RPMI8226 (cell line): ENCODE data around the gene SLC4A2.
A peak's percentile ranks its signal among the peaks of the same experiment; 100 is the strongest.

Source experiments
- DNase-seq: peaks from one replicate; pipeline ENCODE4 v3.0.0-alpha.2; 2015

SLC4A2 gene

DNA sequence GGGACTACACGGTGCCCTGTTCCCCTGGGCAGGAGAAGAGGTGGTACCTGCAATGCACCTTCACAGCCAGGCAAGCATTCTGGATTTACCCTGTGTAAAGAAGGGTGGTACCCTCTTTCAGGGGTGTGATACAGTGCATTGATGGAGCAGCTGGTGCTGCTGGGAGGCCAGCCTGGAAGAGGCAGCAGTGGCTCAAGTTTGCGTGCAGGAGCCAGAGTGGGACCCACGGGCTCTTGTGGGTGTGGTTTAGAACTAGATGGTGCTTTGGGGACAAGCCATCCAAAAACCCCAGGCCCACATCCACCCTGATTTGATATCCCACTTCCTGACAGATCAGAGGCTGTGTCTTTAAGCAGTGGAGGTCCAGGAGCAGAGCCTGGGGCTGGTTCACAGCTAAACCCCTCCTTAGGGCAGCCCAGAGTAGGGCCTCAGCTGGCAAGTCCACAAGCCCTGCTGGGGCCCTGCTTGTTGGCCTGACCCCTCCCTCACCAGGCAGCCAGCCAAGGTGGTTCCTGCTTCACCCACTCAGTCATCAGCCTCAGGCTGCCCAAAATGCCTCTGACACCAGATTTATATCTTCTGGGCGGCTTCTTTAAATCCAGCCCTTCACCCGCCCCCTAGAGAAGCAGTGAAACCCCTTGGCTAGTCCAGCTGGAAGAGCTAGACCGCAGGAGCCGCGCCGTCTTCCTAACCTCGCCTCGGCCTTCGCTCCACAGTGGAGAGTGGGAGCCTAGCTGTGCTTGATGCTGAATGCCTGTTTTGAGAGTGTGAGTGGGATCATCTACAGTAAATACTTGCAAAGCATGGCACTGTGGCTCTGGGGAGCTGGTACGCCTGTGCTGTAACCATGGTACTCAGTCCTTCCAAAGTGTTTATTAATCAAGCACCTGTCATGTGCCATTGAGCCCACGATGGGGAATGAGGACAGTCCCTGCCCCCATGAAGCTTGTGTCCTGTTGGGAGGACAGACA, 12.5 kb upstream of the SLC4A2 start:
- DNase-seq, result peak; percentile 54

GRCh38 chr7:151047976-151048815, 11.2 kb upstream of the SLC4A2 start, which contains the start of gene ASIC3:
Gene ASIC3 (plus strand): TSS chr7:151048531. CDS start chr7:151048886, 355 bp downstream.
- DNase-seq, result no peak

DNA sequence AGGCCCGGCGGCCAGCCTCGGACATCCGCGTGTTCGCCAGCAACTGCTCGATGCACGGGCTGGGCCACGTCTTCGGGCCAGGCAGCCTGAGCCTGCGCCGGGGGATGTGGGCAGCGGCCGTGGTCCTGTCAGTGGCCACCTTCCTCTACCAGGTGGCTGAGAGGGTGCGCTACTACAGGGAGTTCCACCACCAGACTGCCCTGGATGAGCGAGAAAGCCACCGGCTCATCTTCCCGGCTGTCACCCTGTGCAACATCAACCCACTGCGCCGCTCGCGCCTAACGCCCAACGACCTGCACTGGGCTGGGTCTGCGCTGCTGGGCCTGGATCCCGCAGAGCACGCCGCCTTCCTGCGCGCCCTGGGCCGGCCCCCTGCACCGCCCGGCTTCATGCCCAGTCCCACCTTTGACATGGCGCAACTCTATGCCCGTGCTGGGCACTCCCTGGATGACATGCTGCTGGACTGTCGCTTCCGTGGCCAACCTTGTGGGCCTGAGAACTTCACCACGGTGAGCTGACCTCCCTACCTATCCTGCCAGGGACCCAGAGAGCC, 10.4 kb upstream of the SLC4A2 start:
- no peak for DNase-seq

DNA sequence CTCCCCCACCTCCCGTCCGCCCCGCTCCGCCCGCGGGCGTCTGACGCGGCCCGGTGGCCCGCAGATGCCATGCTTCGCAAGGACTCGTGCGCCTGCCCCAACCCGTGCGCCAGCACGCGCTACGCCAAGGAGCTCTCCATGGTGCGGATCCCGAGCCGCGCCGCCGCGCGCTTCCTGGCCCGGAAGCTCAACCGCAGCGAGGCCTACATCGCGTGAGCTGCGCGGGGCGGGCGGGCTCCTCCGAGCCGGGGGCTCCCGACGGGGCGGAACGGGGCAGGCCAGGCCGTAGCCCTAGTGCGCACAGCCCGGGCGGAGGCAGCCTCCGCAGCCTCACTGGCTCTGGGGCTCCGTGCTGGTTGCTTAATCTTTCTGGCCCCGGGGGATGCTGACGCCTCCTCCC, 8.3 kb upstream of the SLC4A2 start:
- DNase-seq, result no peak

- no peak for DNase-seq
These were observed 6.3 kb upstream of the SLC4A2 start for GRCh38 chr7:151053096-151053495.

DNA sequence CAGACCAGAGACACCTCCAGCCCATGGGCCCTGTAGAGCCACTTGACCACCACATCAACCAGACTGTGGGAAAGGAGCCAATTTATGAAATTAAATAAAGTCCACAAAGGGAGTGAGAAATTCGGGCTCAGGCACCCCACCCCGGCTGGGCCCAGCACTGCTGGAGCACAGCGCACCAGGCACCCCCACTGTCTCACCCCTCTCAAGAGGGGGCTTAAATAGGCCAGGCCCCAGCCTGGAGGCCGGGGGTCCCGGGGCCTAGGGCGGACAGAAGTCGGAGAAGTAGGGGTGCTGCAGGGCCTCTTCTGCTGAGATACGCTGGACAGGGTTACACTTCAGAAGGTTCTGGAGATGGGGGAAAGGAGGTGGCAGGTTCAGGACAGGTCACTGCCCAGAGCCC, 5.6 kb upstream of the SLC4A2 start:
- DNase-seq, result no peak

DNA sequence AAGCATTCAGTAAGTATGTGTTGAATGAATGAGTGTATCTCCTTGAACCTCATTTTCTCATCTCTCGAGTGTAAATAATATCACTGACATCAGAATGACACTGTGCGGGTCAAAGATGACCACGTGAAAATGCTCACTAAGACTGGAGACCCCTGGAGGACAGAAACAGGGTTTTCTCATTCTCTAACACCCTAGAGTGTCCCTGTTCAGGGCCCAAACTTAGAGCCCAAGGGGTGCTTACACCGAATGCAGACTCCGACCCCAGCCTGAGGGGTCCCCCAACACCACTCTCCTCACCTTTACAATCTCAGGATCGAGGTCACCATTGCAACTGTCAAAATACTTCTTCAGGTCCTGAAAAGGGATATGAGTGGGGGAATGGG, 3.1 kb upstream of the SLC4A2 start:
- no peak for DNase-seq

- DNase-seq, result no peak
These were observed 2.5 kb upstream of the SLC4A2 start for GRCh38 chr7:151056666-151057505.

DNA sequence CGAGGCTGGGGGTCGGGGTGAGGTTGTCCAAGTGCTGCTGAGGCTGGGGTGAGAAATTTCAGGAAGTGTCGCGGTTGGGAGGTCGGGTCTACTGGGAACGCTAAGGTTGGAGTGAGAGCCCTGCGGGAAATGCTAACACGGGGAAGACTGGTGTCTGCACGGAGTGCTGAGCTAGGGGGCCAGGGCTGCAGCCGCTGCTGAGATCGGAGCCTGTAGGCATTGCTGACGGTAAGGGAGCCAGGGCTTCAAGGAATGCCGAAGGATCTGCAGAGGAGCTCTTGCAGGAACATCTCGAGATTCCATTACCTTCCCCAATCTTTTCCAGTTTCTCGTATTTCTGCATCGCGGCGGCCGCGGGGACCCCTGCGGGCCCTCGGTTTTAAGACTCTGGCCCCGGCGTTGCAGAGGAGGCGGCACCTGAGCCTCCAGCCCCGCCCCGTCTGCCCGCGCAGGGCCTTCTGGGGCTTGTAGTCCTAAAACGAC, 1.8 kb upstream of the SLC4A2 start, which contains the start of gene CDK5:
TSS of gene CDK5 (minus strand) at position 392 of the 483 bp plus-strand sequence. CDS start at position 343, 49 bp downstream.
- DNase-seq, result no peak

- peak; percentile 100 for DNase-seq
These were observed 1.2 kb upstream of the SLC4A2 start for GRCh38 chr7:151057989-151058780.

DNA sequence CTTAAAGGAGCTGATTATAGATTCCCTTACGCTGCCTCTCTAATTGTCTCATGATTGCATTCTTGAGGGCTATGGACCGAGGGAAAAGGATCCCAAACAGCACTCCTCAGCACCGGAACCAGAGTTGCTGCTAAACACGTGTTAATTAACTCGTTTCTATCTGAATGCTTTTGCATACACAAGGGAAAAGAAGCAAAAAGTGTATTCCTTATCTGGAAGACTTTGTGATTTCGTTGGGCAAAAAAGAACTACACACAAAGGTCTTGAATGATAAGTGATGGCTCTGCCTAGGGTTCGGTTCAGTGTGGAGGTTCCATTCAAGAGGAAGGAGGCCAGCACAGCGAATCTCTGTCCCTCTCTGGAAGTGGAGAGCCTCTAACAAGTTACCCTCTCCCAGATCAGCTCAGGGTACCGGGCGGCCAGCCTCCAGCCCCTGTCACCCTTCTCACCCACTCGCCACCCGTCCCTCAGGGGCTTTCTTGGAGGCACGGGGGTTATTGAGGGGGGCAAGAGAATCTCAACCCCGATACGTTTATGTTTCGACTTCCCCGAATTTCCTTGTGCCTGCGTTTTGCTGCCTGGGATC, 515 bp upstream of the SLC4A2 start:
- DNase-seq, result peak; percentile 16

- DNase-seq, result no peak
These were observed 675 bp downstream of the SLC4A2 start for GRCh38 chr7:151060113-151060415.

DNA sequence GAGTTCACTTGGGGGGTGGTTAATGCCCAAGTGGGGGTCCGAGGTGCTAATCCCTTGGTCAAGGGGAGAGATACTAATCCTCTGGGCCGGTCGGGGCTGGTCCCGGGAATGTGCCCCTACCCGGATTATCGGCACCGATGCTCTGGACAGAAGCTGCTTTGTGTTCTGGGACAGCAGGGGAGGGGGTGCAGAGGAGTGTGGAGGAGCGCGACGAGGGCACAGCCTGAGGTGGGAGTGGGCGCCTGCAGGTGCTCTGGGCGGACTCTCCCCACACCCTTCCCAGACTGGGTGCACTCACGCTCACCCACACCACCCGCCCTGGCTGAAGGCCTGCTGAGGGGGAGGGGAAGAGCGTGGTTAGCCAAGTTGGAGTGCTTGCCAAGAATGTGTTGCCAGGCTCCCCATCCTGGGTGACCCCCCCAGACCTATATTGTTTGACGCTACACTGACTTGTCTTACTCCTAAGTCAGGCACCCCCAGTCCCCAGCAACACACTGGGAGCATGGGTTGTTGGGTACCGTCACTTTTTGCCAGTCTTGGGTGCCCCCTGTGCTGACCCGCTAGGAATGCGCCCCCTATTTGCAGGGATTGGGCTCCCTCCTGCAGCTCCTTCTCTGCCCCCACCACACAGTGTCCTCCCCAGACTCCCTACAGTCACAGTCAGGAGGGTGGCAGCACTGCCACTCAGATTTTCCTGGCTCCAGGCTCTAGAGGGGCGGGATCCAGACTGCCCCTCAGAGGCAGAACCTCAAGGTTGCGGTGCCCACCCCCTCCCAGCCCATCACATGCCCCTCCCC, 1.2 kb downstream of the SLC4A2 start:
- DNase-seq, result peak; percentile 82

GRCh38 chr7:151061213-151062110, 2.1 kb downstream of the SLC4A2 start:
- DNase-seq, result no peak

DNA sequence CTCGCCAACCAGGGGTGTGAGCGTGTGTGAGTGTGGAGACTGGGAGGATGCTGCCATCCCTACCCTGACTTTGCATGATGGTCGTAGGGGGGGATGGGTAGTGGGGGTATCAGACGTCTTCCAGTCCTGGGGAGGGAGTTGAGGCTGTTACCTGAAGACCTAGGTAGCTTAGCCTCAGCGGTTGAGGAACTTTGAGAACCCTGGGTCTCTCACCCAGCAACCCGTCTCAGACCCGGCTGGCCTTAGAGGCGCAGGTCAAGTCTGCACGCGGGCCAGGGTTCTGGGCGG, 2.7 kb downstream of the SLC4A2 start:
- DNase-seq, result no peak

DNA sequence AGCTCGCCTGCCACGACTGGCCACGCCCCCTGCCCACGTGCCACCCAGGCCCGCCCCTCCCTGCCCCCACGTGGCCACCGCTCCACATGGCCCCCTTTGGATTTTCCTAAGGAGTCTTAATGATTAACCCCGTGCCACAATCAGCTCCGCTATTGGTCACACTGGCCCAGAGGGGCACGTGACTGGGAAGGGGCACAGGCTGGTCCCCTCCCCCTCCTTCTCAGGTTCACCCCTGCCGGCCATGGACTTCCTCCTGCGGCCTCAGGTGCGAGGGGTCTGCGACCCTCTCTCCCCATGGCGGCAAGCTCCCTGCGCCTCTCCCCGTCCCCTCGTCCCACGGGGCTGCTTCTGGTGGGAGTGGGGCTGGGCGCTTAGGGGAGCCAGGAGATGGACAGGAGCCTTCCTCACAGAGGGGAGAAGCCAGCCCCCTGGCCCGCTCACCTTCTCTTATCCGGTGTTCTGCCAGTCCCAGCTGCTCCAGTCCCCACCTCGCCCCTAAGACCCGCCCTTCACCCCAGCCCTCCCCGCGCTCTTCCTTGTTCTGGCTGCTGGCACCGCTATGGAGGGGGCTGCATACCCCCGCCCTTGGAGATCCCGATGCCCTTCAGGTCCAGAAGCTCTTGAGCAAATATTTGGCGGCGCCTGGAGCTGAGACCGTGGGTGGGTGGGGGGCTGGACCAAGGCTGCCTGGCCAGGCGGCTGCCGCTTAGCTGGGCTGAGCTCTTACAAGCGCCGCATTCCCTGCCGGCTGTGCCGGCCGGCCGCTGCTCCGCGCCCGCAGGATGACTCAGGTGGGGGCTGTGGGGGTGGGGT, 3.2 kb downstream of the SLC4A2 start:
- no peak for DNase-seq

GRCh38 chr7:151063212-151063561, 3.8 kb downstream of the SLC4A2 start:
- DNase-seq, result no peak

DNA sequence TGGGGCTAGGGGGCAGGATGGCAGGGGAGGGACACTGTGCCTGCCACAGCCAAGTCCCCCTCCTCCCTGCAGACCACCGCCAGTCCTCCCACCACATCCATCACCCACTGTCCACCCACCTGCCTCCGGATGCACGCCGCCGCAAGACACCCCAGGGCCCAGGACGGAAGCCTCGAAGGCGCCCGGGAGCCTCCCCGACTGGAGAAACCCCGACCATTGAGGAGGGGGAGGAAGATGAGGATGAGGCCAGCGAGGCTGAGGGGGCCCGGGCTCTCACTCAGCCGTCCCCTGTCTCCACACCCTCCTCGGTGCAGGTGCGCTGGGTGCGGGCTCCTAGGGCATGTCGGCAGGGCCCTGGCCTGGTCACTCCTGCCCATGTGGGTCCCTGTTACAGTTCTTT, 5.1 kb downstream of the SLC4A2 start:
- no peak for DNase-seq

DNA sequence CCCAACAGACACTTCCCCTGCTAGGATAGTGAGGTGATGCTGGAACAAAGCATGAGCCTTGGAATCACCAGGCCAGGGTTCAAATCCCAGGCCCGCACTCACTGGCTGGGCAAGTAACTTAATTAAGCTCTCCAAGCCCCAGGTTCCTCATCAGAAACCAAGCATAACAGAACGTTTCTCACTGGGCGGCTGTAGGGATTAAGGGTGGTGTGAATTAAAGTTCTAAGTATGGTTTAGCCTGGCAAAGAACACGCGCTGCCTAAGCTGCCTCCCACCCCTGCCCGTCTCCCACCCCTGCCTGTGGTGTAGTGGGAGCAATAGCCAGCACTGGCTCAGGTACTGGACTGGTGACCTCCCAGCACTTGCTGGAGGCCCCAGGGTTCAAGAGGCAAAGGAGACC, 5.6 kb downstream of the SLC4A2 start:
- no peak for DNase-seq
